Endodermal cell (in vitro differentiated cells): ENCODE data around the gene SH3TC1. TPM values are rescaled to one million over a fixed set of nuclear protein-coding genes. Genes with fewer than 3 reads are reported as not detected.
A peak's percentile ranks its signal among the peaks of the same experiment; 100 is the strongest.

ENCODE experiments used
- DNase-seq: peaks from one replicate; pipeline ENCODE4 v3.0.0-alpha.2; 2017
- H3K27ac ChIP-seq: 2 replicates; pipeline ENCODE4 v1.5.1; 2013; ENCODE audit warnings: mild to moderate bottlenecking, low read depth, low read length, moderate library complexity
- H3K27me3 ChIP-seq: 2 replicates; pipeline ENCODE4 v1.6.1; 2013; ENCODE audit warnings: mild to moderate bottlenecking, low read length, moderate library complexity; ENCODE audit not compliant: insufficient read depth, control insufficient read depth, poor library complexity, severe bottlenecking
- H3K36me3 ChIP-seq: 2 replicates; pipeline ENCODE4 v1.7.0; 2013; ENCODE audit warnings: mild to moderate bottlenecking, low read length, moderate library complexity; ENCODE audit not compliant: control insufficient read depth, insufficient read depth
- H3K4me1 ChIP-seq: one replicate; pipeline ENCODE4 v1.7.0; 2013; ENCODE audit warnings: low read length; ENCODE audit not compliant: control insufficient read depth, insufficient read depth
- H3K4me3 ChIP-seq: 2 replicates; pipeline ENCODE4 v1.5.1; 2013; ENCODE audit warnings: mild to moderate bottlenecking, low read length, moderate library complexity
- H3K9ac ChIP-seq: 2 replicates; pipeline ENCODE4 v1.6.1; 2013; ENCODE audit warnings: mild to moderate bottlenecking, low read length, moderate library complexity; ENCODE audit not compliant: poor library complexity, severe bottlenecking; ENCODE audit errors: extremely low read depth
- H3K9me3 ChIP-seq: 2 replicates; pipeline ENCODE4 v1.6.1; 2013; ENCODE audit warnings: mild to moderate bottlenecking, low read length, moderate library complexity; ENCODE audit not compliant: control insufficient read depth
- H3K27ac Mint-ChIP-seq: 2 replicates; pipeline ENCODE4 v1.8.0; 2020; ENCODE audit warnings: mixed read lengths
- H3K27me3 Mint-ChIP-seq: 2 replicates; pipeline ENCODE4 v1.8.0; 2021; ENCODE audit warnings: mild to moderate bottlenecking, mixed read lengths; ENCODE audit not compliant: insufficient read depth
- H3K36me3 Mint-ChIP-seq: 2 replicates; pipeline ENCODE4 v1.8.0; 2020; ENCODE audit warnings: low read depth, mixed read lengths
- H3K4me1 Mint-ChIP-seq: 2 replicates; pipeline ENCODE4 v1.8.0; 2020; ENCODE audit warnings: mixed read lengths
- H3K4me3 Mint-ChIP-seq: 2 replicates; pipeline ENCODE4 v1.8.0; 2020; ENCODE audit warnings: mild to moderate bottlenecking, moderate library complexity, mixed read lengths
- H3K9me3 Mint-ChIP-seq: 2 replicates; pipeline ENCODE4 v1.8.0; 2020; ENCODE audit warnings: mild to moderate bottlenecking, mixed read lengths
- CTCF ChIP-seq: fragments of 200-600 bp; sonication (generic); conservative IDR thresholded peaks from 2 replicates; pipeline ENCODE4 v1.5.0; 2021; ENCODE audit warnings: antibody characterized with exemption, mild to moderate bottlenecking
- WGBS, 2 experiments: methylation state at CpG; one replicate each; pipeline versions ENCODE4 v1.1.5 to v1.1.7; 2013; ENCODE audit warnings: missing lambda C conversion rate in 2 of 2, mixed read lengths in 1 of 2; ENCODE audit not compliant: insufficient coverage in 1 of 2, insufficient read length in 1 of 2; 5-methylcytosine and 5-hydroxymethylcytosine counted together
- total RNA-seq, 2 donors: library from RNA; stranded (reverse); fragmentation: NEBNext Ultra II Directional in 1 of 2; extraction: Animal tissue kit (Norgen Biotek cat#: 25700) in 1 of 2; gene quantifications; 2 replicates in 1 of 2; 3 replicates in 1 of 2; pipeline ENCODE4 v1.2.1, GENCODE V29; 2021

Gene SH3TC1
- total RNA-seq, 2 donors from 2014 or later: 1.9 to 2.6 TPM

- Histone ChIP-seq H3K9ac (no peak within 1 kb of the TSS), H3K27me3 (peaks cover 47% of the 10 kb centered on the region), H3K4me3 (peak within 1 kb of the TSS; percentile 88), H3K4me1 (no peaks in the 10 kb centered on the region), H3K27ac (no peak within 1 kb of the TSS), H3K9me3 (no peaks in the 10 kb centered on the region), H3K36me3 (no peaks in the 10 kb centered on the region)
- TF ChIP-seq CTCF: no peak
- WGBS, 2 experiments: 0 to 1% methylated on average over 59 to 96 of the region's 96 CpGs
- Mint-ChIP-seq H3K4me1 (peaks cover 4% of the 10 kb centered on the region), H3K4me3 (peak within 1 kb of the TSS; percentile 84), H3K27me3 (peaks cover 52% of the 10 kb centered on the region), H3K36me3 (no peaks in the 10 kb centered on the region), H3K9me3 (no peaks in the 10 kb centered on the region), H3K27ac (peak within 1 kb of the TSS; percentile 82)
- DNase-seq: peak; percentile 99
Observed at GRCh38 chr4:8158710-8159536, 40.2 kb upstream of the SH3TC1 start, which contains the start of gene ABLIM2. Gene ABLIM2 (minus strand): TSS chr4:8158813. CDS start chr4:8158689, 124 bp downstream.

- Mint-ChIP-seq H3K4me1 (peaks cover 4% of the 10 kb centered on the region), H3K9me3 (no peaks in the 10 kb centered on the region), H3K27me3 (peaks cover 52% of the 10 kb centered on the region), H3K27ac (no peak overlapping the region), H3K36me3 (no peaks in the 10 kb centered on the region), H3K4me3 (peak overlapping the region; percentile 84)
- H3K27me3 ChIP-seq: peaks cover 48% of the 10 kb centered on the region
- H3K4me1 ChIP-seq: no peaks in the 10 kb centered on the region
- H3K9ac ChIP-seq: no peak overlapping the region
- 30 to 36% methylated on average over 11 to 13 of the region's 13 CpGs for WGBS, 2 experiments
- H3K36me3 ChIP-seq: no peaks in the 10 kb centered on the region
- H3K4me3 ChIP-seq: peak overlapping the region; percentile 88
- no peaks in the 10 kb centered on the region for H3K9me3 ChIP-seq
- H3K27ac ChIP-seq: no peak overlapping the region
- DNase-seq: peak; percentile 64
- no peak for TF ChIP-seq CTCF
Observed at GRCh38 chr4:8159537-8160232, 39.4 kb upstream of the SH3TC1 start.

- DNase-seq: no peak
- Mint-ChIP-seq H3K27ac (no peak overlapping the region), H3K27me3 (peaks cover 52% of the 10 kb centered on the region), H3K4me1 (peaks cover 4% of the 10 kb centered on the region), H3K36me3 (no peaks in the 10 kb centered on the region), H3K4me3 (peak overlapping the region; percentile 84), H3K9me3 (no peaks in the 10 kb centered on the region)
- TF ChIP-seq CTCF: no peak
- Histone ChIP-seq H3K4me3 (no peak overlapping the region), H3K4me1 (no peaks in the 10 kb centered on the region), H3K9me3 (no peaks in the 10 kb centered on the region), H3K27me3 (peaks cover 52% of the 10 kb centered on the region), H3K27ac (no peak overlapping the region), H3K9ac (no peak overlapping the region), H3K36me3 (no peaks in the 10 kb centered on the region)
- WGBS, 2 experiments: 80 to 88% methylated on average over 4 of the region's 4 CpGs
Observed at GRCh38 chr4:8160233-8160560, 38.9 kb upstream of the SH3TC1 start.
